ENCODE results near the gene RAD9A.
"Not testable (repeated sequence)": the region's sequence is repeated elsewhere in the genome, so short reads cannot be mapped to it uniquely, and the experiment has no call there.

The RAD9A gene

DNA sequence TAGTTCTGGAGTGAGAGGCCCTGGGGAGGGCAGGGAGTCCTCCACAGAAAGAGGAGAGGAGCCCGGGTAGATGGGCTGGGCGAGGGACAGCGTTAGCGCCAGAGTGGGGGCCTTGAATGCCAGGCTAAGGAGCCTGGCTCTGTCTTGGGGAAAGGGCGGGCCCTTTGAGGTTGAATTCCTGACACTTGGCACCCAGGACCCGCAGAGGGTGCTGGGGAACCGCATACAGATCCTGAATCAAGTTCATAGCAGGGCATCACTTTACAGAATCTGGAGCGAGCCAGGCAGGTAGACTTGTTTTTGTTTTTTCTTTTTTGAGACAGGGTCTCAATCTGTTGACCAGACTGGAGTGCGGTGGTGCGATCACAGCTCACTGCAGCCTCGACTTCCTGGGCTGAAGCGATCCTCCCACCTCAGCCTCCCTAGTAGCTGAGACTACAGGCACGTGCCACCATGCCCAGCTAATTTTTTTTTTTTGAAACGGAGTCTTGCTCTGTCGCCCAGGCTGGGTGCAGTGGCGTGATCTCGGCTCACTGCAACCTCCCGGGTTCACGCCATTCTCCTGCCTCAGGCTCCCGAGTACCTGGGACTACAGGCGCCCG, 29.7 kb downstream of the RAD9A start:
- H3K18ac ChIP-seq (ENCODE audit: low read length), result no peak overlapping the region
- WGBS (ENCODE audit: extremely low coverage, insufficient coverage, low lambda C conversion rate), result no CpG with 5 or more reads among the region's 22 CpGs
- no peak overlapping the region for H4K5ac ChIP-seq (ENCODE audit: low read length)
- no peaks in the 10 kb centered on the region for H3K36me3 ChIP-seq (ENCODE audit: control insufficient read depth, insufficient read depth, low read length)
- peak overlapping the region; percentile 44 for H3K56ac ChIP-seq (ENCODE audit: low read length)
- H3K9ac ChIP-seq (ENCODE audit: low read length), result peak overlapping the region; percentile 15
- H3K4ac ChIP-seq (ENCODE audit: low read depth, low read length), result no peak overlapping the region
- H3K23ac ChIP-seq (ENCODE audit: low read length), result no peak overlapping the region
- no peak overlapping the region for H2BK15ac ChIP-seq (replicated peaks; ENCODE audit: low read depth)
- H3K4me3 ChIP-seq (ENCODE audit: low read length), result no peak overlapping the region
- H3K4me2 ChIP-seq (ENCODE audit: low read length), result peak overlapping the region; percentile 33
- H2BK5ac ChIP-seq (ENCODE audit: low read length), result no peak overlapping the region
- no peak overlapping the region for H4K8ac ChIP-seq (ENCODE audit: low read depth, low read length)
- H3K27me3 ChIP-seq (ENCODE audit: insufficient read depth, low read length, poor library complexity), result no peaks in the 10 kb centered on the region
- H3K79me2 ChIP-seq (ENCODE audit: control insufficient read depth, insufficient read depth, low read length), result no peaks in the 10 kb centered on the region
- H3K27ac ChIP-seq (ENCODE audit: low read depth, low read length), result no peak overlapping the region
- no peak overlapping the region for H2AK5ac ChIP-seq (ENCODE audit: low read length)
- DNase-seq, result no peak
- no peak overlapping the region for H2BK120ac ChIP-seq (ENCODE audit: low read depth, low read length)
- H3K79me1 ChIP-seq (ENCODE audit: low read length), result no peaks in the 10 kb centered on the region
- no peaks in the 10 kb centered on the region for H3K4me1 ChIP-seq (ENCODE audit: control insufficient read depth, low read depth, low read length)

DNA sequence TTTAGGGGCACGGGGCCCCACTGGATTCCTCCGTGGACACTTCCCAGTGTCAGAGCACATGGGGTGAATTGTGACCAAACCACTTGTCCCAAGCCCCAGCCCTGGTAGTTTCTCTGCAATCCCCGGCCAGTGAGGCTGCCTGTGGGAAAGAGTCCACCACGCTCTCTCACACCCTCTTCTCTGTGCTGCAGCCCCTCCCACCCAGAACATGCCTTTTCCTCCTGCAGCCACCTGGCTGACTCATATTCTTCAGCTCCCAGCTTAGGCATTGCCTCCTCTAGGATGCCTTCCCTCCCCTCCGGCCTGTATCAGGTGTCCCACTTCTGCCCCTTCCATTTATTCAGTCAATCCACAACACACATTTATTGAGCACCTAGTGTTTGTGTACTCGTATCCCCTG, 31.1 kb downstream of the RAD9A start:
- Histone ChIP-seq H3K9ac (ENCODE audit: low read length) (no peak overlapping the region), H3K4me3 (ENCODE audit: low read length) (no peak overlapping the region), H4K8ac (ENCODE audit: low read depth, low read length) (no peak overlapping the region), H2BK120ac (ENCODE audit: low read depth, low read length) (no peak overlapping the region), H3K4ac (ENCODE audit: low read depth, low read length) (no peak overlapping the region), H3K27ac (ENCODE audit: low read depth, low read length) (no peak overlapping the region), H3K27me3 (ENCODE audit: insufficient read depth, low read length, poor library complexity) (no peaks in the 10 kb centered on the region), H3K4me2 (ENCODE audit: low read length) (no peak overlapping the region), H2BK5ac (ENCODE audit: low read length) (no peak overlapping the region), H3K23ac (ENCODE audit: low read length) (no peak overlapping the region), H3K79me2 (ENCODE audit: control insufficient read depth, insufficient read depth, low read length) (no peaks in the 10 kb centered on the region), H3K36me3 (ENCODE audit: control insufficient read depth, insufficient read depth, low read length) (no peaks in the 10 kb centered on the region), H2BK15ac (replicated peaks; ENCODE audit: low read depth) (no peak overlapping the region), H3K79me1 (ENCODE audit: low read length) (no peaks in the 10 kb centered on the region), H2AK5ac (ENCODE audit: low read length) (no peak overlapping the region), H3K18ac (ENCODE audit: low read length) (no peak overlapping the region), H4K5ac (ENCODE audit: low read length) (no peak overlapping the region), H3K56ac (ENCODE audit: low read length) (no peak overlapping the region), H3K4me1 (ENCODE audit: control insufficient read depth, low read depth, low read length) (no peaks in the 10 kb centered on the region)
- DNase-seq, result peak; percentile 71
- no CpG with 5 or more reads among the region's 6 CpGs for WGBS (ENCODE audit: extremely low coverage, insufficient coverage, low lambda C conversion rate)

DNA sequence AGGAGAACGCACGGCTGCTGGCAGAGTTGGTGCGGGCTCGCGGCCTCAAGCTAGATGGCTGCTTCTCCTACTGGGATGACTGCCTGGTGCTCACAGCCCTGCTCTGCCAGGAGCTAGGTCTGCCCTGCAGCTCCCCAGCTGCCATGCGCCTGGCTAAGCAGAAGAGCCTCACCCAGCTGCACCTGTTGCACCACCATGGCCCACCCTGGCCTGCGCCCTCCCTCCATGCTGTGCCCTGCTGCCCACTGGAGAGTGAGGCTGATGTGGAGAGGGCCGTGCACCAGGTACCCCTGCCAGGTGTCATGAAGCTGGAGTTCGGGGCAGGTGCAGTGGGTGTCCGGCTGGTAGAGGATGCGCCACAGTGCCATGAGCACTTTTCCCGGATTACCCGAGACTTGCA, 31.7 kb downstream of the RAD9A start:
- H3K4ac ChIP-seq (ENCODE audit: low read depth, low read length), result no peak overlapping the region
- no peak overlapping the region for H3K56ac ChIP-seq (ENCODE audit: low read length)
- no peaks in the 10 kb centered on the region for H3K79me1 ChIP-seq (ENCODE audit: low read length)
- no peaks in the 10 kb centered on the region for H3K79me2 ChIP-seq (ENCODE audit: control insufficient read depth, insufficient read depth, low read length)
- H4K5ac ChIP-seq (ENCODE audit: low read length), result no peak overlapping the region
- H2AK5ac ChIP-seq (ENCODE audit: low read length), result no peak overlapping the region
- H3K27ac ChIP-seq (ENCODE audit: low read depth, low read length), result no peak overlapping the region
- H3K18ac ChIP-seq (ENCODE audit: low read length), result no peak overlapping the region
- no peak overlapping the region for H3K9ac ChIP-seq (ENCODE audit: low read length)
- no peak for DNase-seq
- no peak overlapping the region for H4K8ac ChIP-seq (ENCODE audit: low read depth, low read length)
- no peak overlapping the region for H2BK15ac ChIP-seq (replicated peaks; ENCODE audit: low read depth)
- no CpG with 5 or more reads among the region's 13 CpGs for whole genome bisulfite sequencing (ENCODE audit: extremely low coverage, insufficient coverage, low lambda C conversion rate)
- H3K27me3 ChIP-seq (ENCODE audit: insufficient read depth, low read length, poor library complexity), result no peaks in the 10 kb centered on the region
- no peak overlapping the region for H2BK120ac ChIP-seq (ENCODE audit: low read depth, low read length)
- no peaks in the 10 kb centered on the region for H3K36me3 ChIP-seq (ENCODE audit: control insufficient read depth, insufficient read depth, low read length)
- no peaks in the 10 kb centered on the region for H3K4me1 ChIP-seq (ENCODE audit: control insufficient read depth, low read depth, low read length)
- no peak overlapping the region for H3K23ac ChIP-seq (ENCODE audit: low read length)
- no peak overlapping the region for H2BK5ac ChIP-seq (ENCODE audit: low read length)
- H3K4me3 ChIP-seq (ENCODE audit: low read length), result no peak overlapping the region
- no peak overlapping the region for H3K4me2 ChIP-seq (ENCODE audit: low read length)

DNA sequence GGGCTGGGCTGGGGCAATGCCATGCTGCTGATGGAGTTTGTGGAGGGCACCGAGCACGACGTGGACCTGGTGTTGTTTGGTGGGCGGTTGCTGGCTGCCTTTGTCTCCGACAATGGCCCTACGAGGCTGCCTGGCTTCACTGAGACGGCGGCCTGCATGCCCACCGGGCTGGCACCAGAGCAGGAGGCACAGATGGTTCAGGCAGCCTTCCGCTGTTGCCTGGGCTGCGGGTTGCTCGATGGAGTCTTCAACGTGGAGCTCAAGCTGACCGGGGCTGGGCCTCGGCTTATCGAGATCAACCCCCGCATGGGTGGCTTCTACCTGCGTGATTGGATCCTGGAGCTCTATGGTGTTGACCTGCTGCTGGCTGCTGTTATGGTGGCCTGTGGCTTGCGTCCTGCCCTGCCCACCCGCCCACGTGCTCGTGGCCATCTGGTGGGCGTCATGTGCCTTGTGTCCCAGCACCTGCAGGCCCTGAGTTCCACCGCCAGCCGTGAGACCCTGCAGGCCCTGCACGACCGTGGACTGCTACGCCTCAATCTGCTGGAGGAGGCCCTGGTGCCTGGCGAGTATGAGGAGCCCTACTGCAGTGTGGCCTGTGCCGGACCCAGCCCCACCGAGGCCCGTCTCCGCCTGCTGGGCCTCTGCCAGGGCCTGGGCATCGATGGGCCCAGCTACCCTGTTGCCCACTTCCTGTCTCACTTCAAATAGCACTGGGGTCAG, 32.3 kb downstream of the RAD9A start:
- Histone ChIP-seq H3K9ac (ENCODE audit: low read length) (no peak overlapping the region), H3K27ac (ENCODE audit: low read depth, low read length) (no peak overlapping the region), H3K36me3 (ENCODE audit: control insufficient read depth, insufficient read depth, low read length) (no peaks in the 10 kb centered on the region), H3K18ac (ENCODE audit: low read length) (no peak overlapping the region), H4K8ac (ENCODE audit: low read depth, low read length) (no peak overlapping the region), H2BK15ac (replicated peaks; ENCODE audit: low read depth) (no peak overlapping the region), H3K4me3 (ENCODE audit: low read length) (no peak overlapping the region), H3K4me1 (ENCODE audit: control insufficient read depth, low read depth, low read length) (no peaks in the 10 kb centered on the region), H3K79me2 (ENCODE audit: control insufficient read depth, insufficient read depth, low read length) (peaks cover 4% of the 10 kb centered on the region), H3K79me1 (ENCODE audit: low read length) (peaks cover 4% of the 10 kb centered on the region), H4K5ac (ENCODE audit: low read length) (no peak overlapping the region), H3K27me3 (ENCODE audit: insufficient read depth, low read length, poor library complexity) (no peaks in the 10 kb centered on the region), H3K4me2 (ENCODE audit: low read length) (no peak overlapping the region), H3K56ac (ENCODE audit: low read length) (no peak overlapping the region), H3K4ac (ENCODE audit: low read depth, low read length) (no peak overlapping the region), H2BK120ac (ENCODE audit: low read depth, low read length) (no peak overlapping the region), H2BK5ac (ENCODE audit: low read length) (no peak overlapping the region), H3K23ac (ENCODE audit: low read length) (no peak overlapping the region), H2AK5ac (ENCODE audit: low read length) (no peak overlapping the region)
- no CpG with 5 or more reads among the region's 34 CpGs for WGBS (ENCODE audit: extremely low coverage, insufficient coverage, low lambda C conversion rate)
- no peak for DNase-seq

DNA sequence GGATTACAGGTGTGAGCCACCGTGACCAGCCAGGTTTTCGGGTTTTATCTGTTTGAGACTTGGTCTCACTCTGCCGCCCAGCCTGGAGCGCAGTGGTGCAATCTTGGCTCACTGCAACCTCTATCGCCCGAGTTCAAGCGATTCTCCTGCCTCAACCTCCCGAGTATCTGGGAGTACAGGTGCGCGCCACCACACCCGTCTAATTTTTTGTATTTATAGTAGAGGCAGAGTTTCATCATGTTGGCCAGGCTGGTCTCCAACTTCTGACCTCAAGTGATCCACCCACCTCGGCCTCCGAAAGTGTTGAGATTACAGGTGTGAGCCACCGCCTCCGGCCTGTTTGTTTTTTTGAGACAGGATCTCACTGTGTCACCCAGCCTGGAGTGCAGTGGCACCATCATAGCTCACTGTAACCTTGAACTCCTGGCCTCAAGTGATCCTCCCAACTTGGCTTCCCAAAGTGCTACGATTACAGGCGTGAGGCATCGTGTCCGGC, 35.6 kb downstream of the RAD9A start:
- not testable (repeated sequence) for H2BK15ac ChIP-seq (replicated peaks; ENCODE audit: low read depth); H3K18ac ChIP-seq (ENCODE audit: low read length); DNase-seq; H2AK5ac ChIP-seq (ENCODE audit: low read length); H3K36me3 ChIP-seq (ENCODE audit: control insufficient read depth, insufficient read depth, low read length); H3K4me3 ChIP-seq (ENCODE audit: low read length); H3K23ac ChIP-seq (ENCODE audit: low read length); H4K5ac ChIP-seq (ENCODE audit: low read length); H3K79me2 ChIP-seq (ENCODE audit: control insufficient read depth, insufficient read depth, low read length); H3K9ac ChIP-seq (ENCODE audit: low read length); H3K4me1 ChIP-seq (ENCODE audit: control insufficient read depth, low read depth, low read length); H3K4me2 ChIP-seq (ENCODE audit: low read length); H2BK120ac ChIP-seq (ENCODE audit: low read depth, low read length); H3K4ac ChIP-seq (ENCODE audit: low read depth, low read length); H3K79me1 ChIP-seq (ENCODE audit: low read length); H3K27me3 ChIP-seq (ENCODE audit: insufficient read depth, low read length, poor library complexity); H3K27ac ChIP-seq (ENCODE audit: low read depth, low read length); H2BK5ac ChIP-seq (ENCODE audit: low read length)
- Histone ChIP-seq H3K56ac (ENCODE audit: low read length) (peak overlapping the region; percentile 88), H4K8ac (ENCODE audit: low read depth, low read length) (peak overlapping the region; percentile 67)
- WGBS (ENCODE audit: extremely low coverage, insufficient coverage, low lambda C conversion rate), result no CpG with 5 or more reads among the region's 19 CpGs
